SK-N-SH treated with all-trans-retinoic acid at 6 μM for 48 hours (cell line): Measurements from ENCODE around the gene TCEA2.

Source experiments
- ATAC-seq: fragments of 200-7000 bp; cut with Tn5 transposase; 3 replicates; pipeline ENCODE4 v1.9.1; 2020; ENCODE audit warnings: mild to moderate bottlenecking, moderate library complexity
- BACH2 ChIP-seq: fragments of 250-450 bp; sonication (Bioruptor Pico); IDR thresholded peaks from 2 replicates; pipeline ENCODE4 v1.9.0; 2021; ENCODE audit warnings: mild to moderate bottlenecking, borderline replicate concordance
- CREB5 ChIP-seq: fragments of 250-450 bp; sonication (Bioruptor Pico); IDR thresholded peaks from 2 replicates; pipeline ENCODE4 v1.5.1; 2020; ENCODE audit warnings: low read depth, mild to moderate bottlenecking, moderate library complexity
- CSDC2 ChIP-seq: fragments of 250-450 bp; sonication (Bioruptor Pico); IDR thresholded peaks from 2 replicates; pipeline ENCODE4 v1.5.0; 2020; ENCODE audit warnings: mild to moderate bottlenecking, moderate library complexity
- CSRNP3 ChIP-seq: fragments of 250-450 bp; sonication (Bioruptor Pico); IDR thresholded peaks from 2 replicates; pipeline ENCODE4 v1.5.1; 2021; ENCODE audit warnings: mild to moderate bottlenecking, moderate library complexity
- ESRRG ChIP-seq: fragments of 250-450 bp; sonication (Bioruptor Pico); IDR thresholded peaks from 2 replicates; pipeline ENCODE4 v1.6.1; 2021; ENCODE audit warnings: mild to moderate bottlenecking
- GLIS3 ChIP-seq: fragments of 250-450 bp; sonication (Bioruptor Pico); IDR thresholded peaks from 2 replicates; pipeline ENCODE4 v1.5.0; 2020; ENCODE audit warnings: mild to moderate bottlenecking, moderate library complexity
- ISL1 ChIP-seq: fragments of 250-450 bp; sonication (Bioruptor Pico); IDR thresholded peaks from 2 replicates; pipeline ENCODE4 v2.1.2; 2022; ENCODE audit warnings: mild to moderate bottlenecking, moderate library complexity
- OSR1 ChIP-seq: fragments of 250-450 bp; sonication (Bioruptor Pico); IDR thresholded peaks from 2 replicates; pipeline ENCODE4 v1.8.0; 2022; ENCODE audit warnings: moderate library complexity, mild to moderate bottlenecking, inconsistent platforms
- PATZ1 ChIP-seq: fragments of 250-450 bp; sonication (Bioruptor Pico); IDR thresholded peaks from 2 replicates; pipeline ENCODE4 v1.8.0; 2020; ENCODE audit warnings: mild to moderate bottlenecking, moderate library complexity, borderline replicate concordance
- POU6F1 ChIP-seq: fragments of 250-450 bp; sonication (Bioruptor Pico); IDR thresholded peaks from 2 replicates; pipeline ENCODE4 v1.8.0; 2021; ENCODE audit warnings: low read depth, mild to moderate bottlenecking, moderate library complexity, borderline replicate concordance
- PPARA ChIP-seq: fragments of 250-450 bp; sonication (Bioruptor Pico); IDR thresholded peaks from 2 replicates; pipeline ENCODE4 v1.5.0; 2020; ENCODE audit warnings: mild to moderate bottlenecking, borderline replicate concordance
- TCF4 ChIP-seq: fragments of 250-450 bp; sonication (Bioruptor Pico); IDR thresholded peaks from 2 replicates; pipeline ENCODE4 v1.8.0; 2021; ENCODE audit warnings: mild to moderate bottlenecking, moderate library complexity, borderline replicate concordance
- TOX ChIP-seq: fragments of 250-450 bp; sonication (Bioruptor Pico); IDR thresholded peaks from 2 replicates; pipeline ENCODE4 v1.8.0; 2021; ENCODE audit warnings: mild to moderate bottlenecking, moderate library complexity, borderline replicate concordance
- TSHZ2 ChIP-seq: fragments of 250-450 bp; sonication (Bioruptor Pico); IDR thresholded peaks from 2 replicates; pipeline ENCODE4 v1.5.0; 2020; ENCODE audit warnings: mild to moderate bottlenecking, moderate library complexity
- ZFP3 ChIP-seq: fragments of 250-450 bp; sonication (Bioruptor Pico); IDR thresholded peaks from 2 replicates; pipeline ENCODE4 v1.5.0; 2020; ENCODE audit warnings: mild to moderate bottlenecking, moderate library complexity
- ZNF565 ChIP-seq: fragments of 450-650 bp; formaldehyde crosslinking; conservative IDR thresholded peaks from 2 replicates; pipeline ENCODE4 v1.5.0; 2020; ENCODE audit warnings: low read depth, mild to moderate bottlenecking, moderate library complexity
- ZNF70 ChIP-seq: fragments of 450-650 bp; formaldehyde crosslinking; IDR thresholded peaks from 2 replicates; pipeline ENCODE4 v1.5.0; 2020; ENCODE audit warnings: mild to moderate bottlenecking, moderate library complexity
- ZNF8 ChIP-seq: fragments of 450-650 bp; formaldehyde crosslinking; IDR thresholded peaks from 2 replicates; pipeline ENCODE4 v1.5.0; 2020; ENCODE audit warnings: mild to moderate bottlenecking, moderate library complexity

The TCEA2 gene

DNA sequence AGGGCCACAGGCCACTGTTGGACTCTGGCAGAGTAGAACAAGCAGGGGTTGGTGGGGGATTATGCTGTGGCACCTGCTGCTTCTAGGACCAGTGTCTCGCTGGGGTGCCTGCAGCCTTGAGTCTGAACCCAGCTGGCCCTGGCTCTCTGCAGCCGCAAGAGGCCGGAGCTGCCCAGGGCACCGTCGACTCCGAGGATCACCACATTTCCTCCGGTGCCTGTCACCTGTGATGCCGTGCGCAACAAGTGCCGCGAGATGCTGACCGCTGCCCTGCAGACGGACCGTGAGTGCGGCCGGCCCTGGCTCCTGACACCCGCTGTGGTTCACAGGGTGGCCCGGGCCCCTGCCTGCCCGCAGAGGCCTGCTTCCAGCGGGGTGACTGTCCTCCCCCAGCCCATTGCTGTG, 6.2 kb downstream of the TCEA2 start:
- no peak for TF ChIP-seq PPARA
- no peak for TF ChIP-seq ZNF70 (CRISPR knock-in tag)
- no peak for TF ChIP-seq CREB5 (CRISPR knock-in tag)
- TF ChIP-seq PATZ1: no peak
- no peak for TF ChIP-seq CSDC2 (CRISPR knock-in tag)
- TF ChIP-seq ZNF8 (CRISPR knock-in tag): no peak
- ATAC-seq: no peak

GRCh38 chr20:64069614-64070243, 6.7 kb downstream of the TCEA2 start:
- TF ChIP-seq BACH2 (no peak), CSRNP3 (CRISPR knock-in tag) (no peak), POU6F1 (no peak), ZNF565 (CRISPR knock-in tag) (no peak), CREB5 (CRISPR knock-in tag) (no peak), TOX (CRISPR knock-in tag) (no peak), PPARA (no peak), GLIS3 (CRISPR knock-in tag) (no peak), ISL1 (CRISPR knock-in tag) (no peak), TCF4 (no peak)
- ATAC-seq: peak; percentile 71

DNA sequence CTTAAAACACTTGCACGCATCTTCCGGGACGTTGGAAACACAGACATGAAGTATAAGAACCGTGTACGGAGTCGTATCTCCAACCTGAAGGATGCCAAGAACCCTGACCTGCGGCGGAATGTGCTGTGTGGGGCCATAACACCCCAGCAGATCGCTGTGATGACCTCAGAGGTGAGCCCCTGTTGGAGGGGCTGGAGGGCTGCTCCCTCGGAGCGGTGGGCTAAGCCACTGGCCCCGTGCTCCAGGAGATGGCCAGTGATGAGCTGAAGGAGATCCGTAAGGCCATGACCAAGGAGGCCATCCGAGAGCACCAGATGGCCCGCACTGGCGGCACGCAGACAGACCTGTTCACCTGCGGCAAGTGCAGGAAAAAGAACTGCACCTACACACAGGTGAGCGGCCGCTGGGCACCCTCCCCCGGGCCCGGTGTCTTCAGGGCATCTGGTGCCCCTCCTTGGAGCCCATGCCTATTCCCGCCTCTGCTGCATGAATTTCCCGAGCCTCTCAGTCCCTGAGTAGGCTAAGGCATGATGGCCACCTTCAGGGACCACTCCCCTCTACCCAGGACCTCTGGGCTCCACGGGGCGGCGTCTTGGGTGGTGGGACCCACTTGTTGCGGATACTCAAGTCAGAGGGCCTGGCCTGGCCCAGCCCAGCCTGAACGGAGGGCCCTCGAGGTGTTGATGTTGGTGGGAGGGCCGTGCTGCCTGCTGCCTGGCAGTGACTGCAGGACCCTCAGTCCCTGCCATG, 7.4 kb downstream of the TCEA2 start:
- no peak for TF ChIP-seq POU6F1
- TF ChIP-seq ZFP3 (CRISPR knock-in tag): no peak
- ATAC-seq: no peak

- ATAC-seq: no peak
- no peak for TF ChIP-seq OSR1
- TF ChIP-seq ZNF70 (CRISPR knock-in tag): no peak
- TF ChIP-seq ESRRG: no peak
- TF ChIP-seq TSHZ2 (CRISPR knock-in tag): no peak
- no peak for TF ChIP-seq GLIS3 (CRISPR knock-in tag)
- TF ChIP-seq, all 23 proteins: peak for 0
Measured at GRCh38 chr20:64071341-64072332, 8.6 kb downstream of the TCEA2 start.
